Stomach smooth muscle (tissue), 2 donors: Measurements from ENCODE around the gene TTF2.

ENCODE experiments used
- H3K27ac ChIP-seq: one replicate; pipeline ENCODE4 v1.7.0; 2013; ENCODE audit warnings: mild to moderate bottlenecking, low read length, inconsistent platforms
- H3K27me3 ChIP-seq, 2 donors: one replicate each; pipeline ENCODE4 v1.7.0; 2013; ENCODE audit warnings: low read length in 2 of 2; ENCODE audit not compliant: insufficient read depth in 2 of 2, control insufficient read depth in 1 of 2
- H3K36me3 ChIP-seq, 2 donors: one replicate each; pipeline ENCODE4 v1.7.0; 2013; ENCODE audit warnings: low read length in 2 of 2; ENCODE audit not compliant: control insufficient read depth in 2 of 2, insufficient read depth in 2 of 2
- H3K4me1 ChIP-seq: one replicate; pipeline ENCODE4 v1.7.0; 2013; ENCODE audit warnings: low read length; ENCODE audit not compliant: control insufficient read depth, insufficient read depth
- H3K4me3 ChIP-seq, 2 donors: one replicate each; pipeline ENCODE4 v1.7.0; 2013; ENCODE audit warnings: low read length in 2 of 2
- H3K9ac ChIP-seq, 2 donors: one replicate each; pipeline ENCODE4 v1.7.0; 2013; ENCODE audit warnings: low read length in 2 of 2, mild to moderate bottlenecking in 1 of 2
- H3K9me3 ChIP-seq, 2 donors: one replicate each; pipeline ENCODE4 v1.7.0; 2013; ENCODE audit warnings: low read length in 2 of 2; ENCODE audit not compliant: control insufficient read depth in 2 of 2
- donor health status: healthy.
- donor health status: Pancreatic carcinoma.

TTF2 gene

DNA sequence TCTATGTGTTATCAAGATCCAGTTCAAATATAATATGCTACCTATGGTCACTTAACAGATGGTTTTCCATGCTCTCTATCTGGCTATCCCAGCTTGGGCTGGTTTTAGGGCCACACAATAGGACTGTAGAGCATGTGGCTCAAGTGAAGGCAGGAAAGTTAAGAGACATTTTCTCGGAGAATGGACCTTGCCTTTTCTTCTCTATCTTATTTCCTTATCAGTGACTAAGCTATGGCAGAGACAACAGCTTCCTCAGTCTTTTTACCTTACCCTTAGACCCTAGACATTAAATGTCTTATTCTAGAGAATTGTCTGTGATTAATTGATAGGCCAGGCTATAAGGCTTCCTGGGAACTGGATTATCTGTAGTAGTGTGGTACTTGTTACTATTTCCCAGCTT, 30.4 kb upstream of the TTF2 start:
- Histone ChIP-seq H3K36me3 (peaks cover 2 to 3% of the 10 kb centered on the region in 2 donors), H3K27me3 (no peaks in the 10 kb centered on the region), H3K4me3 (no peak overlapping the region), H3K27ac (no peak overlapping the region), H3K9ac (no peak overlapping the region), H3K9me3 (no peaks in the 10 kb centered on the region), H3K4me1 (peaks cover 4% of the 10 kb centered on the region)

DNA sequence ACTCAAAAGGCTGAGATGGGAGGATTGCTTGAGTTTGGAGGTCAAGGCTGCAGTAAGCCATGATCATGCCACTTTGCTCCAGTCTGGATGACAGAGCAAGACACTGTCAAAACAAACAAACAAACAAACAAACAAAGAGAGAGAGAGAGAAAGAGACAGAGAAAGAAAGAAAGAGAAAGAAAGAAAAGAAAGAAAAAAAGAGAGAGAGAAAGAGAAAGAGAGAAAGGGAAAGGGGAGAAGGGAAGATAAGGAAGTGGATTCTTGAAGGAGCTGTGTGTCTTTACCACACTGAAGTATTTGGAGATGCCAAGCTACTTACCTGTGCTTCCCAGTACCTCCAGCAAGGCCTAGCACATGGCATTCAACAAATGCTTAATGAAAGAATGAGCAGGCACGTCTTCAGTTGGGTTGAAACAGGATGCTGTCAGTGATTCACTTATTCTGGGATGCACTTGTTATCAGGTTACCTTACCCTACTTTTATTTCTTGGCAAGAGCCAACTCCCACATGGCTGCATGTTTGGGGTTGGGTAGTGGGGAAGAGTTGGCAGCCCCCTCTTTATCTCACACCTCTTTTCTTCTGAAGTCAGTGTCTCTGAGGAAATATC, 29.8 kb upstream of the TTF2 start:
- no peak overlapping the region for H3K4me3 ChIP-seq
- H3K36me3 ChIP-seq = peaks cover 2 to 3% of the 10 kb centered on the region in 2 donors
- H3K9me3 ChIP-seq = no peaks in the 10 kb centered on the region
- no peak overlapping the region for H3K9ac ChIP-seq
- no peak overlapping the region for H3K27ac ChIP-seq
- no peaks in the 10 kb centered on the region for H3K27me3 ChIP-seq
- H3K4me1 ChIP-seq = peaks cover 4% of the 10 kb centered on the region

- Histone ChIP-seq H3K27me3 (no peaks in the 10 kb centered on the region), H3K9ac (no peak overlapping the region), H3K4me3 (no peak overlapping the region), H3K9me3 (no peaks in the 10 kb centered on the region), H3K36me3 (no peaks in the 10 kb centered on the region), H3K4me1 (peaks cover 4% of the 10 kb centered on the region), H3K27ac (no peak overlapping the region)
These were observed 27.9 kb upstream of the TTF2 start for GRCh38 chr1:117032266-117032665.

DNA sequence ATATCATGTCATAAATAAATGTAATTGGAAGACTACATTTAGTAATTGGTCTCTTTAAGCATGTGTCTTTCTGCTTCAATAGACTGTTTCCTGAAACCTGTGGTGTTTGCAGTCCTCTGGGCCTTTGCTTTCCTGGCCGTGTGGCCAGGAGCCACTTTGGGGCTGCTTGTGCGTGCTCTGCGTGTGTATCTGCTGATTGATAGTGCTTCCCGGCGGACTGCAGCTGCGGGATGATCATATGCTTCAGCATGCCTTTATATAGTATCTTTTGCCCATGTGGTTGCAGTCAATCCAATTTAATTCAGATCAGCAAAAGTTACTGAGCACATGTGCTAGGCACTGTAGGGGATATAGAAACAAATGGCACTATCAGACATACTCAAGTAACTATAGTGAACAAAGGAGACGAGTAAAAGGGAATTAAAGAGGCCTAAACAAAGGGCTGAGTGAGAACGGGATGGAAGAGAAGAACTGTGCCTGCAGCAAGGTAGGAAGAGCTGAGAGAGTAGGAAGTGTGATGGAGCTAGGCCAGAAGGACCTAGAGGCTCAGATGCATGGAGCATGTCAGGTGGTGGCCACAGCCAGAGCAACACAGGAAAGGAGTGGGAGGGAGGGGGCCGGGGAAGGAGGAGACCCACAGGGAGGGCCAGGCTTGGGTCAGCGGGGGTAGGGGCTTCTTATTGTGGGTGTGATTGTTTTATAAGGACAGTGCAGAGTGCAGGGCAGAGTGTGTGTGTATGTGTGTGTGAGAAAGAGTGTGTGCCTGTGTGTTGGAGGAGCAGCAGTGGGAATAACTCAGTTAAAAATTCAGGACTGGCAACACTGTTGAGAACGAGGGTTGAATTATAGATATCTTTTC, 27.2 kb upstream of the TTF2 start:
- Histone ChIP-seq H3K4me1 (peaks cover 4% of the 10 kb centered on the region), H3K27me3 (no peaks in the 10 kb centered on the region), H3K9me3 (no peaks in the 10 kb centered on the region), H3K4me3 (no peak overlapping the region), H3K27ac (no peak overlapping the region), H3K9ac (no peak overlapping the region), H3K36me3 (no peaks in the 10 kb centered on the region)

DNA sequence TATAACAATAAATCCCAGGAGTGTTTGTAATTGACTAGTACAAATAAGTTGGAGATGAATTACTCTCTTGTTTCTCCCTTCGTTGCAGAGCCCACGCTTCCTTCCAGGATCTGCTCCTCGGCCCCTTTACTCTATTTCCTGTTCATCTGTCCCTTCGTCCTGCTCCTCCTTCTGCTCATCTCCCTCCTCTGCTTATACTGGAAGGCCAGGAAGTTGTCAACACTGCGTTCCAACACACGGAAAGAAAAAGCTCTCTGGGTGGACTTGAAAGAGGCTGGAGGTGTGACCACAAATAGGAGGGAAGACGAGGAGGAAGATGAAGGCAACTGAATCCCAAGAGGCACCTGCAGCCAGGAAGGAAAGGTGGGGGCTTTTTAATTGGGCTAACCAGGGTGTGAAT, 26.4 kb upstream of the TTF2 start:
- no peak overlapping the region for H3K4me3 ChIP-seq
- no peaks in the 10 kb centered on the region for H3K27me3 ChIP-seq
- no peak overlapping the region for H3K9ac ChIP-seq
- H3K4me1 ChIP-seq = peaks cover 4% of the 10 kb centered on the region
- no peaks in the 10 kb centered on the region for H3K36me3 ChIP-seq
- no peak overlapping the region for H3K27ac ChIP-seq
- H3K9me3 ChIP-seq = no peaks in the 10 kb centered on the region

- Histone ChIP-seq H3K9me3 (no peaks in the 10 kb centered on the region), H3K4me1 (peaks cover 4% of the 10 kb centered on the region), H3K27ac (no peak overlapping the region), H3K36me3 (no peaks in the 10 kb centered on the region), H3K4me3 (no peak overlapping the region), H3K9ac (no peak overlapping the region), H3K27me3 (no peaks in the 10 kb centered on the region)
These were observed 25.3 kb upstream of the TTF2 start for GRCh38 chr1:117034791-117035290.

GRCh38 chr1:117036018-117036461, 24.1 kb upstream of the TTF2 start:
- H3K36me3 ChIP-seq = no peaks in the 10 kb centered on the region
- H3K27me3 ChIP-seq = no peaks in the 10 kb centered on the region
- H3K27ac ChIP-seq = no peak overlapping the region
- peaks cover 4% of the 10 kb centered on the region for H3K4me1 ChIP-seq
- no peak overlapping the region for H3K4me3 ChIP-seq
- no peaks in the 10 kb centered on the region for H3K9me3 ChIP-seq
- no peak overlapping the region for H3K9ac ChIP-seq

DNA sequence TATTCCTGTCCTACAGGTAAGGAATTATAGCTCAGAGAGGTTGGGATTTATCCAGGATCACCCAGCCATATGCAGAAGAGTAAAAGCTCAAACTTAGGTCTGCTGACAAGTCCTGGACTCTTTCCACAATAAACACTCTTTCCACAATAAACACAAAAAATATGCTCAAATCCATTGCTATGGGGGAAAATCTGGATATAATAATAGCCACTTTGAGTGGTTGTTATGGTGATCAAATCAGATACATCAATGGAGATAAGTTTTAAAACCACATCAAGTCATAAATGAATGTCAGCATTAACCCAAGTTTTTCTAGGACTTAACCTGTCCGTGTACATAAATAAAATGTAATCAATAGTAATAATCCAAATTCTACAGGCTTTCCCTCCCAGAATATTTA, 22.3 kb upstream of the TTF2 start:
- Histone ChIP-seq H3K4me1 (peaks cover 4% of the 10 kb centered on the region), H3K27me3 (no peaks in the 10 kb centered on the region), H3K4me3 (no peak overlapping the region), H3K27ac (no peak overlapping the region), H3K9ac (no peak overlapping the region), H3K9me3 (no peaks in the 10 kb centered on the region), H3K36me3 (no peaks in the 10 kb centered on the region)

- no peak overlapping the region for H3K9ac ChIP-seq
- no peaks in the 10 kb centered on the region for H3K27me3 ChIP-seq
- H3K9me3 ChIP-seq = no peaks in the 10 kb centered on the region
- peaks cover 4% of the 10 kb centered on the region for H3K4me1 ChIP-seq
- no peak overlapping the region for H3K4me3 ChIP-seq
- no peak overlapping the region for H3K27ac ChIP-seq
- no peaks in the 10 kb centered on the region for H3K36me3 ChIP-seq
These were observed 21.9 kb upstream of the TTF2 start for GRCh38 chr1:117038236-117038635.

DNA sequence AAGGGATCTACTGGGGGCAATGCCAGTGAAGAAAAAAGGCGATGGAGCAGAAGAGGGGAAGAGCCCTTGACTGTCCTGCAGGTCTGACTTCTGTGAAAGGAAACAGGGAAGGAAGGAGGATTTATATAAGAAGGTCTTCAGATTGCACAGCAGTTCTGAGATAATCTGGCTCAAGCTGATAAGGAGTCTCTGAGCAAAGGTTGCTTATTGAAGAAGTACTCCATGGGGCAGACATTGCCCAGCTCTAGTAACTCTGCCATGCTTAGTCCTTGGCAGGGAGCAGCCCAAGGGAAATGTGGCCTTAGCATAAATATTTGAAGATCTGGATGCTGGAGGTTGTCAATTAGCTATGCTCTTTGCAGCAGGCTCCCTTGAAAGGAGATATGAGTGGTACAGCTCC, 15.9 kb upstream of the TTF2 start:
- Histone ChIP-seq H3K27me3 (no peaks in the 10 kb centered on the region), H3K27ac (no peak overlapping the region), H3K9ac (no peak overlapping the region), H3K9me3 (no peaks in the 10 kb centered on the region), H3K4me1 (no peaks in the 10 kb centered on the region), H3K36me3 (no peaks in the 10 kb centered on the region), H3K4me3 (no peak overlapping the region)

DNA sequence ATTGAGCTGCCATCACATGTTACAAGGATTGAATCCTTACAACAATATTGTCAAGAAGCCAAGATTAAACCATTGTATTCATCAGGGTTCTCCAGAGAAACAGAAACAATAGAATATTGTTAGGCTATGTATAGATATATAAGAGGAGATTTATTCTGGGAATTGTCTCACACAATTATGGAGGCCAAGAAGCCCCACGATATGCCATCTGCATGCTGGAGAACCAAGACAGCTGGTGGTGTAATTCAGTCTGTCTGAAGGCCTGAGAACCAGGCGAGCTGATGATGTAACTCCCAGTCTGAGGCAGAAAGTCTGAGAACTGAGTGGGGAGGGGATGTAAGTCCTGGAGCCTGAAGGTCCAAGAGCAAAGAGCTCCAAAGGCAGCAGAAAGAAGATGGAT, 14.5 kb upstream of the TTF2 start:
- no peaks in the 10 kb centered on the region for H3K9me3 ChIP-seq
- H3K27me3 ChIP-seq = no peaks in the 10 kb centered on the region
- H3K36me3 ChIP-seq = no peaks in the 10 kb centered on the region
- H3K9ac ChIP-seq = no peak overlapping the region
- no peak overlapping the region for H3K27ac ChIP-seq
- H3K4me3 ChIP-seq = no peak overlapping the region
- H3K4me1 ChIP-seq = no peaks in the 10 kb centered on the region
